ENCODE measurements around the gene RUNX2.

Gene RUNX2

DNA sequence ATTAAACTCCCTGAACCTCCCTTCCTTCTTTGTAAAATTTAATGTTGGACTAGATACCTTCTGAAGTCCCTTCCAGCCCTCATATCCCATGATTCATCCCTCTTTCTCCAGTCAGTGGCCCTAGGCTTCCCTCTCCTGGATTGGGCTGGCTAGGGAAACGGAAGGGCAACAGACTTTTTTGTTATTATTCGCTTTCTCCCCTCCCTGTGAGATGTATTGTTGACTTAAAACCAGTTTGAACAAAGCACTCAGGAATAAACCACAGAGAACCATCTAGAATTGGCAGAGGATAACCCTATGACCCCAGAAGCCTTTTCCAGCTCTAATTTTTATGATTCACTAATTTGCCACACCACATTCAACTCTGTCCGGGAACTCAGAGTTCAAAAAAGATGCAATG lies 289.3 kb downstream of the RUNX2 start:
- no peak for DNase-seq (ENCODE audit: low spot score)

DNA sequence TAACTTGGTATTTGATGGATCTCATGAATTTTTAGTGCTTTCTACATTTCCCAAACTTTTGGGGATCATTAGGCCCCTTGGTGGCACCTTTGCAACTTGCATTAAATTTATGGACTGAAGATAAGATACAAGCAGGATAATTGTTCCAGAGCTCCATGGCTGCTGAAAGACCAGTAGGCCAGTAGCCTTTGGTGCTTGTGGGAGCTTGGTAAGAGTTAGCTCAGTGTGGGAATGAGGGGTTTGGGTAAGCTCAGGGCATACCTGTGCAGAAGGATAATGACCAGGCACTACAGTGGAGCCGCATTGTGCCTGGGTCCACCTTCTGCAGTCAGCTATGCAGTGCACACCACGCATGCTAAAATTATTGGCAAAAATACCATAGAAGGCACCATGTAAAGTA lies 290.1 kb downstream of the RUNX2 start:
- no peak for DNase-seq (ENCODE audit: low spot score)

DNA sequence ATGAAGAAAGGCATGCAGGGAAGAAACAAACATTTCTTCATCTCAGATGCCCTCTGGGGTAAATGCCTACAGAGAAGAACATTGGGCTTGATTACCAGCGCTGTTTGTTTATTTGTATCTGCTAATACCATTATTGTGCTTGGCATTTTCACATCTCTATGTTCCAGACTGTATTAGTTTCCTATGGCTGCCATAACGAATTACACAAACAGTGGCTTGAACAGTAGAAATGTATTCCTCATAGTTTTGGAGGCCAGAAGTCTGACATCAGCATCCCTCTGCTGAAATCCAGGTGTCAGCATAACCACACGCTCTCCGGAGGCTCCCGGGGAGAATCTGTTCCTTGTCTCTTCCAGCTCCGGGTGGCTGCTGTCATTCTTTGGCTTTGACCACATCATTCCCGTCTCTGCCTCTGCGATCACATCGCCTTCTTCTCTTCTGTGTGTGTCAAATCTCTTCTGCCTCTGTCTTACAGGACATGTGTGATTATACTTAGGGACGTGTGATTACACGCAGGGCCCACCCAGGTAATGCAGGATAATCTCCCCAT lies 291.2 kb downstream of the RUNX2 start:
- DNase-seq (ENCODE audit: low spot score): no peak

DNA sequence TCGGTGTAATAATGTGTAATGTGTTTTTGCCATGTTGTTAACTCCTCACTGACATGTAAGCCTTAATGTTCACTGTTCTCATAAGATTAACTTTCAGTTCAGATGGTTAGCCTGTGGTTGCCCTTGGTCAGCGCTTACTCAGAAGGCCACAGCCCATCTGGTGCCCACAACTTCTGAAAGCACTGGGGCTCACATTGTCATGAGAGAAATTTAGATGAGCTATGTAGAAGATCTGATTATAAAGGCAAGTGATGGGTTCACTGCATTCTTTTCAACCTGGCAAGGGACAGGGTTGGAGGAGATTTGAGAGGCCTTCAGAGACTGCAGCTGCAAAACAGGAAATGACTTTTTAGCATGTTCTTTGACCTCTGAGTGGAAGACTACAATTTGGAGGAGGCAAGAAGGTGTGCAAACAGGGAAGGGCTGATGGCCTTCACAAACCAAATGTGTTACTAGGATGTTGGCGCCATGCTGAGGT lies 291.9 kb downstream of the RUNX2 start:
- DNase-seq (ENCODE audit: low spot score): no peak

DNA sequence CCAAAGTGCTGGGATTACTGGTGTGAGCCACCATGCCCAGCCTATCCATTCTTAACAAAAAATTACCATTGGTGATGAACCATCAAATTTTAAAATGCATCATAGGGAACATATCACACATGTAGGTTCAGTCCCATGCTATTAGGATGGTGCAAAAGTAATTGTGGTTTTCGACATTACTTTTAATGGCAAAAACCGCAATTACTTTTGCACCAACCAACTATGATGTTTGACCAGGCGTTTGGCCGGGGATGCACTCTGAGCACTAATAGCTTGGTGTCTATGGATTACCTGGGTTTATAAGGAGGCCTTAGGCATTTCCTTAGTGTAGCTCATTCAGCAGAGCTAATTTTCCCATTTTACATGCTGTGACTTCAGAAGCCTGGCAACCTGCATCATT lies 296.1 kb downstream of the RUNX2 start:
- no peak for DNase-seq (ENCODE audit: low spot score)

DNA sequence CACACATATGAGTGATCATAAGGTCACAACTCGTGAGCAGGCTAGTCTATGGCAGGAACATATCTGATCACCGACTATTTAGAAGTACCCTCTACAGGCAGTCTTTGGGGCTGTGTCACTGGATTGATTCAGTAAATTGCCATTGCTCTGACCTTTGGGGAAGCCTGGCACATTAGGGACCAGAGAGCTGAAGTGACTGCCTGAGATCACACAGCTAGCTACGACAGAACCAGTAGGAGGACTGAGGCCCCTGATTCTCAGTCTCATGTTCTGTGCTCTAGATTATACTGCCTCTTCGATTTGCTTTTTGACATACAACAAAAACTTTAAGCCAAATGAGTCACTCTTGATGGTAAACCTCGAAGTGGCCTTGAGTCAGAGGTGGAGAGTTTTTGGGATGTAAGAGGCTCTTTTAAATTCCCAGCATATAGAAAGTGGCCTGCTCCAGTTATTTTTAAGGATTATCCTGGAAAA lies 297.1 kb downstream of the RUNX2 start:
- DNase-seq (ENCODE audit: low spot score): no peak

DNA sequence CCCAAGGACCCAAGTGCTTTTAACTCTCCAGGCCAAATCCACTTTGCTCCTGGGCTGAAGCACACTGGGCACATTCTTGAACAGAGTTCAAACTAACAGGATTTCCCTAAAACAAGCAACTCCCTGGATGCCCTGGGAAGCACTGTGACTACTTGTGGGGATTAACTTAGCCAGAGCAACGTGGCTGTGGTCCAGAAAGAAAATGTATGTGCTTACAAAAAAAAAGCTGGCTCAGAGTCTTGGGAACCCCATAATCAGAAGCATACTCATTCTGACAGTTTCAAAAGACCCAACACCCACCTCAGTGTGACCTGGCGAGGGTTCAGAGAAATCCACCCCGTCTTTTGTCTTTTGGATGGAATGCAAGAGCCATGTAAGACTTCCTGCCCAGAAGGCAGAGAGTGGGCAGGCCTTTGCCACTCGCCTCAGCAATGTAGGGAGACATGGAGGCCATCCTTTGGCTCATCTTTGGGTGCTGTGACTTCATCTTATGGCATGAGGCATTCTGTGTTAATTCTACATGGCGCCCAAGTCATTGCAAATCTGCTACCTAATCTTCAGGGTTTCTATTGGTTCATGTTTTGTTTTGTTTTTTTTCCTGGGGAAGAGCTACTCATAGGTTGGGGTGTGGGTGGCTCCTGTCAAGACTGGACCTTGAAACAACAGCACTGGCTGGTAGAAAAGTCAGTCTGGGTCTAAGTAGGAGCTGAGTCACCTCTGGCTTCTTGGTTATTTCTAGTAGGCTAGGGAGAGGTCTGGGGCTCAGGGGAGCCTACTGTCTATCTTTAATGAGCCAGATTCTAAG lies 298.2 kb downstream of the RUNX2 start:
- DNase-seq (ENCODE audit: low spot score): no peak

DNA sequence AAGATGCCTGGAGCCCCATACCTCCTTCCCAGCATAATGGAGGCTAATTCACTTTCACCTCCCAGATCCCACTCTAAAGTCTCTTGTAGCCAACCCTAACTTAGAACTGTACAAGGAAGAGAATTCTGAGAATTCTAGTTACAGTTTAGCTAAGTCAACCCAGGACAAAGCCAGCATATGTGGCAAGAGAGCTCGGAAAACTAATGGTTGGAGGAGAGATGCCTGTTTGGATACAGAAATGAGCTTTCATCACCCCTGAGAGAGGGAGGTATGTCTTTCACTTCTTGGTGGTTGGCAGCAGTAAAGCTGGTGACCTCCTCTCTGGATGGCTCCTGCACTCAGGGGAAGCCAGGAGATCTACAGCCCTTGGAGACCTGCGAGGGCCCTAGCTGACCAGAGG lies 302.2 kb downstream of the RUNX2 start:
- no peak for DNase-seq (ENCODE audit: low spot score)

DNA sequence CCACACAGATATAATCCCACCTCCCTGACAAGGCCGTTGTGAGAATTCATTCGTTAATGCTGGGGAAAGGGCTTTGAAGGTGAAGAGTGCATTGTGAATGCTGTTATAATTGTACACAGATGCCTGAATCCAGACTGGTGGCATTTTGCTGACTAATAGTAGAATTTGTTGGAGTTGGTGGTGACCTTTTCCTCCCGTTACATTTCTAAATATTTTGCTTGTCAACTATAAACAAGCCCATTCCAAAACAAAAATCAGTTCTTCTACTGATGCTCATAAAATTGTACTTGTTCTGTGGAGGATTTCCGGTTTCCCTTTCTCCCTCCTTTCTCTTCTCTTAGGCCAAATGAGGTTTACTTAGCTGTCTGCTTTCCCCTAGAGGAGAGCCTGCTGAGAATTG lies 302.7 kb downstream of the RUNX2 start:
- DNase-seq (ENCODE audit: low spot score): no peak

DNA sequence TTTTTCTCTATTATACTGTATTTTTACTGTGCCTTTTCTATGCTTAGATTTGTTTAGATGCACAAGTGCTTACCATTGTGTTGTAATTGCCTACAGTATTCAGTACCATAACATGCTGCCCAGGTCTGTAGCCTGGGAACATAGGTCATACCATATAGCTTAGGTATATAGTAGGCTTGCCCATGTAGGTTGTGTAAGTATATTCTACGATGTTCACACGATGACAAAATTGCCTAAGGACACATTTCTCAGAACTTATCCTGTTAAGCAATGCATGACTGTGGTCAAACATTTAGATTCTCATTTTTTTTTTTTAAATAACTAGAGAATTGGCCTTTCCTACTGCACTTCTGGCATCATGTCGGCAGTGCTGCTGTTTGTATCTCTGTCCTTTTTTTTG lies 303.3 kb downstream of the RUNX2 start:
- DNase-seq (ENCODE audit: low spot score): no peak

DNA sequence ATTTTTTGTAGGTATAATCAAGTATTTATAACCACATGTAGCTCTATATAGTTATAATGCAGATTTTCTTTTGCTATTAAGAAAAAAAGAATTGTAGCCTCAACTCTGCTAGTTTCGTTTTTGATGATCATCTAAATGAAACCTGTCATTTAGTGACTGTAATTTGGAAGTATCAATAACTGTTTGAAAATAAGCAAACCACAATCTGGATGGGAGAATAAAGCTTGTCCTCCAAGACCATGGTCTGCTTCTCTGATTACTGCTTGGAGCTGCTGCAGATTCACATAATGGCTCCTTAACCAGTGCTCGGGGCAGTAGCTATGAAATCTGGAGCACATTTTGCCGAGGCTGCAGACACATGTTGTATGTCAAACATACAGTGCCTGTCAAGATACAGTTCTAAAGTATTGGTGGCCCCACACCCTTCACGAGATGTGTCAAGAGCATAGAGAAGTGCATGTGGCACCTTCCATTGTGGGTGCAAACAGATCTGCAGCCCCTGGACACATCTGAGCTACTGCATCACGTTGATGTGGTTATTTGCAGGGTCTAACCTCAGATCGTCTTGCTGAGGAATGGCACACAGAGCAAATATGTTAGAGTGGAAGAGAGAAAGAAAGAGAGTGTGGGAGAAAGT lies 305.3 kb downstream of the RUNX2 start:
- DNase-seq (ENCODE audit: low spot score): no peak

DNA sequence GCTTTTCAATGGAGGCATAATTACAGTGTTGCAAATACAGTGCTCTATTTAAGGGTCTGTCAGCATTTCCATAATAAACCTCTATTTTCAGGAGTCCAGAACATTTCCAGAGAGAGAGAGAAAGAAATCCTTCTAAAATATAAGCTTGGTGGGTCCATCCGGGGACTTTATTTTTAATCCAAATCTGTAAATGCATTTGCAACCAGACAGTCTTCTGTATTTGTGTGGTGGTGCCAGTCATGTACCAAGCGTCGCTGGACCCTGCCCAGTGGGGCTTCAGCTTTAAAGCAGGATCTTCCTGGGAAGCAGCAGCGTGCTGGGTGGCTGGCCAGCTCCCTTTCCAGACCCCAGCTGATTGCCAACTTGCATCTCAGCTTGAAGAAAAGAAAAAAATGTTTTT lies 306.1 kb downstream of the RUNX2 start:
- DNase-seq (ENCODE audit: low spot score): no peak

DNA sequence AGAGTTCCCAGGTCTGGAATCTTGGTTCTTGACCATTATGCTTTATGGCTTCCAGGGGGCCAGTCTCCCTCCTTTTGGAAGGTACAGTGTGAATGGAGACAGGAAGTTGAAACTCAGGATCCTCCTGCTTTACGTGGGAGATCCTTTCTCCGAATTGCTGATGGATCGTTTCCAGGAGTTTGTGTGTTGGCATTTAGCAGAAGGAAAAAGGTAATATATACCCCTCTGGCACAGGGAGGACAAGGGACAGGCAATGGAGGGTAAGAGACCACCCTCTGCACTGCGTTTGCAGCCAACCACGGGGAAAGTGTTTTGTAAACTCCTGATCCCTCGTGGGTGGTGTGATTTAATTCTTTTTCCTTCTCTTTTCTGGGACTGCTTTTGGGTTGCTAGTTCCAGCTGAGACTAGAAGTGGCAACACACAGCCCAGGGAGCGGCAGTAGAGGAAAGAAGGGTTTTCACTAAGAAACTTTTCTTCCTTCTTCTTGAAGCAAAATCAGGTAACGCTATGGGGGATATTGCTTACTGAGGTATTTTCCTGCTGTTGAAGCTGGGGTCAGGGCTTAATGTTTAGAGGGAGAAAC lies 307.2 kb downstream of the RUNX2 start:
- DNase-seq (ENCODE audit: low spot score): no peak

DNA sequence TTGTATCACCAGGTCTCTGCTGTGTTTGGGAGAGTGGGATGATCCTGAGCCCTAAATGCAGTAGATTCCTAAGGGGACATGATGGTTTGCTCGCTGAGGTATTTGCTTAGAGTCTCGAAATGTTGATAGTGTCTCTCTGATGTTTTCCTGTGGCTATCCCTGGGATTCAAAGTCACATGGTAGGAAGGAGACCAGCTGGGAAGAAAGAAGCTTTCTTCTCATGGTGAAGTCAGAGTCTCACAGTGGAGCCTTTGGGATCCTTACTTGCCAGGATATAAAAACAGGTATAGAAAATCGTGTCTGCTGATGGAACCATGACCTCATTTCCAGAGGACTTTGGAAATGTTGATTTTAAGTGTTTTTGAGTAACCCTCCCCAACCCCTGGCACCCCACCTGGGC lies 308.9 kb downstream of the RUNX2 start:
- DNase-seq (ENCODE audit: low spot score): no peak

DNA sequence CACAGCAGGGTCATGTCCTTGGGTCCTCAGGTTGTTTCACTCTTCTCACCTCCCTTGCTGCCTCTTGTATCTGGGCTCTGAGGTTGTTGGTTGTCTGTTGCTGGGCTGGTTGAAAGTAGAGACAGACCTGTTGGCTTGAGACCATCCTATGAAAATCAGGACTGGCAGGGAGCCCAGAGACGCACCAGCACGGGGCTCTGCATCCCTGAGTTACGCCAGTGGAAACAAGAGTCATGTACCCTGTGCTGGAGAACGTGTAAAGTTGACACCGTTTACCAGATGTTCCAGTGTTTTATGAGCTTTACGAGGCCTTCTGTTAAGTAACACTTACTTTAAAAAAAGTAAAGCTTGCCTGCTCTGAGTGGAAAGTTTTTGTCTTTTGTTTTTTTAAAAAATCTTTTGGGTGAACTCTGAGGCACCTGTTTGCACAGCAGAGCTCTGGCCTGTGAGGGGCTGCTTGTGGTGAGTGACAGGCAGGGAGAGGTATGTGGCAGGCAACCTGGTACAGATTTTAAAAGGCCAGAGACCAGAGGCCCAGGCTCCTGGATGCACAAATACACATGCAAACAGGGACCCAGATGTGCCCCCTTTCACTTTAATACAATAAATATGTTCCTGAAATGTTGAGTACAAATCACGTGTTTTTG lies 309.6 kb downstream of the RUNX2 start:
- DNase-seq (ENCODE audit: low spot score): no peak

DNA sequence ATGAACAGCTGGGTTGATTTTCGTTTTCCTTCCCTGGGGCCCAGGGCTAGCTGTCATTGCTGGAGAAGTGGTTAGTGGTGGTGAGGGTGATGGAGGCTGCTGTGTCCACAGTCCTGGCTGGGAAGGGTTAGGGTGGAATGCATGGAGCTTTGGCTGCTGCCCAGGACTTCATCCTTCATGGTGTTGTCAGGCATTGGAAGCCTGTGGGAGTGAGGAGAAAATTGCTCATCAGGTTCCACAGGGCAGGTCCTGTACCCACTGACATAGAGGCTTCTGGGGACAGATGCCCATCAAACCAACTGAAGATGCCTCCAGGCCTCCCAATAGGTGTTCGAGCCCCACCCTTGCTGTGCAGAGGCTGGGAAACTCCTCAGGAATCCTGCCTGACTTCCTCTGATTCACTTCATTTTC lies 312.0 kb downstream of the RUNX2 start:
- no peak for DNase-seq (ENCODE audit: low spot score)

DNA sequence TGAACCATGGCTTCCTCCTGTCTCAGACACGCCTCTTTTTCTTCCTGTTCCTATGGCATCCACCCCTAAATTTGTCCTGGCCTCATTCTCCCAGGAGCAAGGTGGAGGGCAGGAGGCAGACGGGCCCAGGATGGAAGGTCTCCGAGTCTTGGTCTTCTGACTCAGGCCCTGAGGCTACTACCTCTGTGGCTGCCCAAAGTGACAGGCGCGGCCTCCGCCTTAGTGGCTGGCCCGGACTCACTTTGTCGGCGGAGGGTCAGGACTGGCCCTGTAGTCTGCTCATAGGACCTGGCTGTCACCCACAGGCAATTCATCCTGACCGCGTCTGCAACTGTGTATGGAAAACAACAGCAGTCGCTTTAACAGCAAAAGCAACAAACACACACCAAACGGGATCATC lies 312.7 kb downstream of the RUNX2 start:
- no peak for DNase-seq (ENCODE audit: low spot score)

DNA sequence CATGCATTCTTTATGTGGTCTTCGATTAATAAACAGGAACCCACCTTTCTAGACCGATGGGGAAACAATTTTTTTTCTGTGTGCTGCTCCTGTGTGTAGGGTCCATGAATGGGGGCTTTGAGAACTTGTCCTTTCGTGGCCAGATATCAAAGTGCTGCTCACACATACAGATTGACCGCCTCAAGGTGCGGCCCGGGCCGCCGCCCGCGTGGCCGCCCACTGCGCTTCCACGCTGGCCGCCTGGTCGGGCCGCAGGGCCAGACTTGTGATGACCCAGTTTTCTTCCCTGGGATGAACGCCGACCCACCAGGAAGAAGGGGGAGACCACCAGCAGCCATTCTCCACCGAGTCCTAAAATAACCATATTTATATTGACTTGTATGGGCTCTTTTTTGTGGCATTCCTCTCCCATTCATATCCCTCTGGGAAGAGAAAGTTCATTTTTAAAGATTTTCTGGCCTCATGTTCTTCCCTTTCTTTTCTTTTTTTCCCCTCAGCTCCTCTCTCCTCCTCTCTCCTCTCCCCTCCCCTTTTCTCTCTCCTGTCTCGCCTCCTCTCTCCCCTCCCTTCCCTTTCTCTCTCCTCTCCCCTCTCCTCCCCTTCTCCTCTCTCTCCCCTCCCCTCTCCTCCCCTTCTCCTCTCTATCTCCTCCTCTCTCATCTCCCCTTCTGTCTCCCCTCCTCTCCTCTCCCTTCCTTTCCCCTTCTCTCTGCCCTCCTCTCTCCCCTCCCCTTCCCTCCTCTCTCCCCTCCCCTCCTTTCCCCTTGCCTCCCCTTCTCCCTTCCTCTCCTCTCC lies 314.4 kb downstream of the RUNX2 start:
- no peak for DNase-seq (ENCODE audit: low spot score)

DNA sequence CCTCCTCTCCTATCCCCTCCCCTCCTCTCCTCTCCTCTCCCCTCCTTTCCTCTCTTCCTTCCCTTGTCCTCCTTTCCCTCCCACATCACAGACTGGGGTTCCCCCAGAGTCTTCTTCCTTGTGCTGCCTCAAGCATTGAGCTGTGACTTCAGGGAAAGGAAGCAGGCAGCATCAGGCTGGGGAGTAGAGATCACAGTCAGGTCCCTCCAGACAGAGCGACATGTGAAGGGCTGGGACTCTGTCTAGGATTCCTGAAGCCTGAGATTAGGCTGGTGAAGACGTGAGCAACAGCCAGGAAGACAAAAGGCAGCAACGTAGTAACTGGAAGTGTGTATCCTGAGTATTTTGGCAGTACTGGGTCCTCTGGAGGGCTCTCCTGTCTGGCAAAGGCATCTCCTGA lies 315.0 kb downstream of the RUNX2 start:
- no peak for DNase-seq (ENCODE audit: low spot score)

DNA sequence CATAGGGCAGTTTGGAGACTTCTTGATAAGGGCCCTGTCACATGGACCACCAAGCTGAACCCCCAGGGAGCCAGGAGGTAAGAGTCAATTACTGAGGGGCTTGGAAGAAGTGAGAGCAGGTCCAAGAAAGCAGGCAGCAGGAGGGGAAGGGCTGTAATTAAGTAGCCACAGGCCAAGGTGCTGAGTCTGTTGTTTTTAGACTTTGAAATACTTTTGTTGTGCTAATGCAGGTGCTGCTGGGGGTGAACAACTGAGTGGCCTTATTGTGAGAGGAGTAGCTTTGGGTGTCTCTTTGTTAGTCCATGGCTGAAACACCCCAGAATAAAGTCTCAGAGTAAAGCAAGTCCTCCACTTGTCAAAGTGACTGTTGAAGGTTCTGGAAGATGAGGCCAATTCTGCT lies 316.6 kb downstream of the RUNX2 start:
- DNase-seq (ENCODE audit: low spot score): no peak

DNA sequence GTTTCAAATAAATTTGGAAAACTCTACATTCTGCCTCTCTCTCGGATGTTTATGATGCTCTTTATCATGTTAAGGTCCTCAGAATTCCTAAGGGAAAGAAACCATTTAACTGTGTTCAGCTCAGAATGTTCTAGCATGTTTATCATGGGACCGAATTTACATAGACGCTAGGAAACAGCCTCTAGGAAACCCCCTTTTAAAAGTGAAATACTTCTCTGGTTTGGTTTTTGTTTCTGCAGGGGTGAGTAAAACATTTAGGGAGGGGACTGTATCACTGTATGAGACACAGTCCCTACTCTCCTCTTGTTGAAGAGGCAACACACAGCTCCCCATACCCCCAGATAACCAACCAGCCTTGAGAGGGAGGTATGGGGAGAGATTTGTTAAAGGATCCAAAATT lies 317.2 kb downstream of the RUNX2 start:
- DNase-seq (ENCODE audit: low spot score): no peak
